NCI-H1694 (cell line): ENCODE data around the gene LRPPRC.

ENCODE experiments used
- DNase-seq: peaks from one replicate; lab custom pipeline; 2025; lab: John Stamatoyannopoulos, UW

Gene LRPPRC

GRCh38 chr2:43906448-43907109 is 89.2 kb downstream of the LRPPRC start:
- DNase-seq = no peak

- no peak for DNase-seq
Observed at GRCh38 chr2:43905871-43906270, 89.9 kb downstream of the LRPPRC start.

GRCh38 chr2:43905371-43905803 is 90.4 kb downstream of the LRPPRC start:
- no peak for DNase-seq

- no peak for DNase-seq
Observed at GRCh38 chr2:43899589-43899988, 96.2 kb downstream of the LRPPRC start.

- no peak for DNase-seq
Observed at GRCh38 chr2:43898838-43899346, 96.9 kb downstream of the LRPPRC start.

- DNase-seq = peak; percentile 15
Observed at GRCh38 chr2:43898134-43898837, 97.5 kb downstream of the LRPPRC start.

- no peak for DNase-seq
Observed at GRCh38 chr2:43897492-43897891, 98.3 kb downstream of the LRPPRC start.

- no peak for DNase-seq
Observed at GRCh38 chr2:43896906-43897305, 98.9 kb downstream of the LRPPRC start.

GRCh38 chr2:43894743-43895142 is 101.0 kb downstream of the LRPPRC start:
- DNase-seq = no peak

- no peak for DNase-seq
Observed at GRCh38 chr2:43890855-43891254, 104.9 kb downstream of the LRPPRC start.

GRCh38 chr2:43889416-43889815 is 106.4 kb downstream of the LRPPRC start:
- DNase-seq = no peak

- DNase-seq = no peak
Observed at GRCh38 chr2:43887176-43887575, 108.6 kb downstream of the LRPPRC start.

GRCh38 chr2:43885132-43885632 is 110.6 kb downstream of the LRPPRC start:
- no peak for DNase-seq

GRCh38 chr2:43884689-43885088 is 111.1 kb downstream of the LRPPRC start:
- DNase-seq = no peak

GRCh38 chr2:43882312-43882711 is 113.5 kb downstream of the LRPPRC start:
- DNase-seq = no peak

- no peak for DNase-seq
Observed at GRCh38 chr2:43880952-43881351, 114.8 kb downstream of the LRPPRC start.

GRCh38 chr2:43880471-43880870 is 115.3 kb downstream of the LRPPRC start:
- no peak for DNase-seq

GRCh38 chr2:43879261-43879660 is 116.5 kb downstream of the LRPPRC start:
- no peak for DNase-seq

GRCh38 chr2:43877782-43878464 is 117.9 kb downstream of the LRPPRC start:
- DNase-seq = peak; percentile 68

- no peak for DNase-seq
Observed at GRCh38 chr2:43874776-43875451, 120.9 kb downstream of the LRPPRC start.

- DNase-seq = no peak
Observed at GRCh38 chr2:43872151-43872550, 123.6 kb downstream of the LRPPRC start.

GRCh38 chr2:43855292-43855691 is 140.5 kb downstream of the LRPPRC start:
- DNase-seq = no peak
